Activated CD4-positive, alpha-beta T cell treated with anti-CD3 and anti-CD28 coated beads, Interleukin-2, amount 50 U/mL, for 48 hours (primary cell): ENCODE measurements around the gene MCAT.

Source experiments
- DNase-seq, 2 experiments: peaks; one replicate each; pipeline ENCODE4 v3.0.0-alpha.2; 2020

The MCAT gene

DNA sequence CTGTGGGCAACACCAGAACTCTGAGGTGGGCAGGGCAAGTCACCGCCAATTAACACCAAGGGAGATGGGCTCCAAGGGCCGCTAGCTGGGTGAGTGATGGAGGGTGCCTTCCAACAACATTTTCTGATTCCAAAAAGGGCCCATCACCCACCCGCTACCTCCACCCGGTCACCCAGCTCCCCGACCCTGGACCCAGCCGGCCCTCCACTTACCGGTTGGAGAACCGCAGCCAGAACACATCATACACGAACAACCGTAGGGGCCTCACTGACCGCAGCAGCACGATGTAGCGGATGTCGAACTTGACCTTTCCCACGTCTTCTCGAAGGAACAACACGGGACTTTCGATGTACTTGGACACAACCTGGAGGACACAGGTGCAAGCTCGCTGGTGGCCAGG is 29.0 kb upstream of the MCAT start:
- DNase-seq, result no peak

DNA sequence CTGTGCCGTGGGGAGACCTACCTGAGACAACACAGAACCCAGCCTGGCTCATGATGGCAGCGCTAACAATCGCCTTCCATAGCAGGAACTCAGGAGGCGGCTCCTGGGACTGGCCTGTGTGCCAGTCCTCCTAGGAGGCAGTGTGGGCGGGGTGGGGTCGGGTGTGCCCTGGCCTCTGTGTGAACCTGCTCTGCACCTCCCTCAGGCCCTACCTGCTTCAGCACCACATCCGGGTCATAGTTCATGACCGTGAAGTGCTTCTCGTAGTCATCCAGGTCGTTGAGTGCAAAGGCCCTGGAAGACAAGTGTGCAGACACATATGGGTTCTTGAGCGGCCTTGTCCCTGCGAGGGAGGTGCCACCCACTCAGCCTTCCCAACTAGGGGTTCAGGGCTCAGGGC is 28.4 kb upstream of the MCAT start:
- DNase-seq, result no peak

DNA sequence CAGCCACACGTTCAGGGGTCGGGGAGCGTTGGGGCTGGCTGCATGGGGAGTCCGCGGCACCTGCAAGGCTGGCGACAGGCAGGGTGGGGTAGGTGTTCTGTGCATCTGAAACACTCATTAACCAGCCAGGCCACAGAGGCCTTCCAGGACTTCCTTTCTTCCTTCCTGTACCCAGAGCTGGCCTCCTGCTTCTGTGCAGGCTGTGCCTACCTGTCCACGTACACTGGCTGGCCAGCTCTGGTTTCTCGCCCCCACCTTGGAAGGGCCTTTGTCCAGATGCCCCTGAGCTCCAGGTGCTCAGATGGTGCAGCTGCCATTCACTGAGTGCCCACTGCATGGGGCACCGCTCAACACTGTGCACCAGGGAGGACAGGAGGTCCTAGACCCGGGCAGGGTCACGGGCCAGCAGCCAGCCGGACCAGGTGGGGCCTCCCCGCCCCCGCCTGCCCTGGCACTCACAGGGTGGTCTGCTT is 27.9 kb upstream of the MCAT start:
- DNase-seq, result no peak

DNA sequence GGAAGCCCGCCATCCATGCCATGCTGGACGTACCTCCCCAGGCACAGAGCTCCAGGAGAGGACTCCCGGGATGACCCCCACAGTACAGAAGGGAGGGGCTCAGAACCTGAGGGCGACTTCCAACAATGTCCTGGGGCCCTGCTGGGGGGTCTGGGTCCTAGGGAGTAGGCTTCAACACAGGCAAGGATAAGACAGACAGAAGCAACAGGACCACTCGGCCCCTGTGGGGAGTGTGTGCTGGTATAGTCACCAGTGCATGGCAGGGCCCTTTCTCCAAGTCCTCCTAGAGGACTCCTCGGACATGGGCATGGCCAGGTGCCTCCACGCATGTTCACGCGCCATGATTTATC is 26.9 kb upstream of the MCAT start:
- DNase-seq, result no peak

DNA sequence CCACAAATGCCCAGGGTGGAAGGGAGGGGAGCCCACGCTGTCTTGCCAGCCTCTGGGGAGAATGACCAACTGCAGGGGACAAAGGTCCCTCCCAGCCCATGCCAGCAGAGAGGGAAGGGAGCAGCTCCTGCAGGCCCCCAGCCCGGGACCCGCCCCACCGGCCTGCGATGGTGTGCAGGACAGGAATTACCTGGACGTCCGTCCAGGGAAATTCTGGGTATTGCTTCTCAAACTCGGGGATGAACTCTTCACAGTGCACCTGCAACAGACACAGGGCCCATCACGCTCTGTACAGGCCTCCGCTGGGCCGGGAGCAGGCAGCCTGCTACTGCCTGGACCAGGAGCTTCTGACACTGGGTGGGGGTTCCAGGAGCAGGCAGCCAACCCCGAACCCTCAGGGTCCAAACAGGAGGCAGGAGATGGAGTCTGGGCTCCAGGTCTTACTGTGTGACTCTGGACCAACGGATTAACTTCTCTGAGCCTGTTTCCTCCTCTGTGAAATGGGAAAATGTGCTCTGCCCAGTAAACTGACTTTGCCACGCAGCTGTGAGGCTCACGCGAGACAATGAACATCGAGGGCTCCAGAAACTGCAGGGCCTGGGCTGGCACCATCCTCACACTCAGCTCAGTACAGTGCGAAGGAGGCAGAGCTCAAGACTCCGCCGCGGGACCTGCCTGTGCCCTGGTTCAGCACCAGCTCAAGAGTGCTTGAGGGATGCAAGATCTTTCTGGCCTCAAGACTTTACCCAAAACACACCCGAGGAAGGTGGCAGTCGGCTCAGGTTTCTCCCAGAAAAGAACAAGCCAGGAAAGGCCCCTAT is 26.3 kb upstream of the MCAT start:
- no peak for DNase-seq

DNA sequence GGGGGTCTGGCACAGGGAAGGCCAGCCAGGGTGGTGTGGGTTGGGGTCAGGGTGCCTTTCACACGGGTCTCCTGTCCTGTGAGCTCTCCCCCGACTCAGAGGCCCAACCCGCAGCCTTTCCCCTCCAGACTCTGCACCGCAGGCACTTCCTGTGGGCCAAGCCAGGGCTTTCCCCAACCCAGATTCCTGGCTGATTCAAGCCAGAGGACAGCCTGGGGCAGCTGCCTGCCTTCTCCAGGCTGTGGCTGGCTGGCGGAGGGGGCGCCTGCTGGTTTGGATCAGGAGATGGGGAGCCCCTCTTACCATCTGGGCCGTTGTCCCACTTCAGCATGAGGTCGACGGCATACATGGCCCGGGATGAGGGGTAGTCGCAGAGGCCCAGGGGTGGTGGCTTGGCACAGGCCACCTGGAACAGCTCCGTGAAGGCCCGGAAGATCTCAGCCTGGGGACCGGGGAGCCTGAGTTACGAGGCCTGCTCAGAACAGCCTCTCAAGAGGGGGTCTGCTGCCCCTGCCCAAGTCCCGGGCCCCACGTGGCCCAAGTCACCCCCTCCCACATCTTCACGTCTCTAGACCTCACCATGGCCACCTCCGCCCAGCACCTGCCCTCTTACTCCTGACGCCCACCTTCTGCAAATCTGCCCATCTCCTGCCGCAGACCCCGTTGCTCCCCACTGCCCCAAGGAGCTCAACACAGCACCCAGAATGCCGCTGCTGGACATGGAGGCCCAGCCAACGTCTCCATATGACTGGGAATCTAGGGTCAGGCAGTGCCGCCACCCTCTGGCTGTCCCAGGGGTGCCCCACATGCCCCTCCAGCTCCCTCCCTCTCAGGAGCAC is 25.5 kb upstream of the MCAT start:
- DNase-seq, result no peak

DNA sequence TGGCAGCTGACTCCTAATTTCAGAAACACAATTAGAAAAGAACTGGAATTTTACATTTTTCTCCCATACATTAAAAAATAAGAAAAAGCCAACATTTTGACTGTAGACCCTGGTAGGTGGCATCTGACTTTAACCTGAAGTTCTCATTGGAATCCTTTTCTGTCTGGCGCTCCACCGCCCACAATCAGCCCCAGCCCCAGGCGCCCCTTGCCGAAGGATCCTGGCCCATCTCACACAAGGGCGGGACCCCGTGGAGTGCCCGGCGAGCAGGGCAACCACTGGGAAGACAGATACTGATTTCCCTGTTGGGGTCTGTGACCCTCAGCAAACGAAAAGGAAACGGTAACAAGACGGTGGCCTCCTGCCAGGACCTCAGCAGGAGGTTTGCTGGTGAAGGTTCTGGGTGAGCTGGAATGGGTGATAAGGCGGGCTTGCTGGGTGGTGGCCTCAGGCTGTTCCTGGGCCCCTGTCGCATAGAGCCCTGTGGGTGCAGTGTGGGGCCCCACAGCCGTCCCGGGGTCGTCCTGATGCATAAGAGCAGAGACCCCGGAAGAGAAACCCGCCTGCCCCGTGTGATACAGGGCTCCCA is 23.9 kb upstream of the MCAT start:
- DNase-seq, result no peak

DNA sequence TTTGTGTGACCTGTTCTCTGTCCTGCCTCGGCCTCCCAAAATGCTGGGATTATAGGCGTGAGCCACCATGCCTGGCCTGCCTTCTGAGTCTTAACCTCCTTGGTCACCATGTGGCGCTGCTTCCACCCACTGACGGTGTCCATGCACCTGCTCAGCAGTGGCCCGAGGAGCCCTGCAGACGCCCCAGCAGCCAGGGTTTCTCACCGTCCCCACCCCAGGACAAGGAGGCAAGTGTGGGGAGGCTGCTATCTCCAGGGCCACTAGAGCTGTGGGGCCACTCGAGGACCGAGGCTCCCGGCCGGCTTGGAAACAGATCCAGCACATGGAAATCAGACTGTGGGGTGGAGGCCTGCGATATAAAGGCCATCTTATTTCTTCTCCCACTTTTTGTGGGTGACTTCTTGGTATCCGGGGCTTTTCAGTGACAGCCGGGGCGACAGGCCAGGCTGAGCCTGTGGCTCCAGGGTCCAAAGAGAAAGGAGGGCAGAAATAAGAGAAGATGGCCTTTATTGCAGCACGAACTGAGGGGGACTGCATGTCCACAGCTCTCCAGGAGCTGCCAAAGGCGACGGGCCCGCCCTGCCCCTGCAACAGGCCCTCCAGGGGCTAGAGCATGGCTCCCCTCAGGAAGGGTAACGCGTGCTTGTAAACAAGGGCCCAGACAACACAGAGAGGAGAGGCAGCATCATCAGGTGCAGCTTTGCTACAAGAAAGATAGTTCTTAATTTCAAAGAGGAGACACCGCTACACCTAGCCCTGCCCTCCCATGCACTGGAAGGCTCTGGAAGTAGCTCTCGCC is 23.1 kb upstream of the MCAT start:
- DNase-seq, result no peak

DNA sequence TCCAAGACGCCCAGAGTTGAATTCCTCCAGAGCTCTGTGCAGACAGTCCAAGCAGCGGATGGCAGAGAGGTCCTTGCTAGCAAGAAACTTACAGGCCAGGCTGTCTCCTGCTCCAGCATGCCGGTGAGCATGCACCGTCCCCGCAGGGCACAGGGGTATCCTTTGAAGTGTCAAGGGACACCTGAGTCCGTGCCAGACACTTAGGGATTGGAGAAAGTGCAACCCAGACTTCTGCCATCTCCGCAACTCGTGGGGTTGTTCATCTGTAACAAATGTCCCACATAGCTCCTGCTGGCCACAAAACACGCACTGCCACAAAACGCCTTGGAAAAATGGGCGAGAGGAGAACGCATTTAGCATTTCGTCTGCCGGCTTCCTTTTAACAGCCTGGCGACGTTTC is 21.4 kb upstream of the MCAT start:
- no peak for DNase-seq

DNA sequence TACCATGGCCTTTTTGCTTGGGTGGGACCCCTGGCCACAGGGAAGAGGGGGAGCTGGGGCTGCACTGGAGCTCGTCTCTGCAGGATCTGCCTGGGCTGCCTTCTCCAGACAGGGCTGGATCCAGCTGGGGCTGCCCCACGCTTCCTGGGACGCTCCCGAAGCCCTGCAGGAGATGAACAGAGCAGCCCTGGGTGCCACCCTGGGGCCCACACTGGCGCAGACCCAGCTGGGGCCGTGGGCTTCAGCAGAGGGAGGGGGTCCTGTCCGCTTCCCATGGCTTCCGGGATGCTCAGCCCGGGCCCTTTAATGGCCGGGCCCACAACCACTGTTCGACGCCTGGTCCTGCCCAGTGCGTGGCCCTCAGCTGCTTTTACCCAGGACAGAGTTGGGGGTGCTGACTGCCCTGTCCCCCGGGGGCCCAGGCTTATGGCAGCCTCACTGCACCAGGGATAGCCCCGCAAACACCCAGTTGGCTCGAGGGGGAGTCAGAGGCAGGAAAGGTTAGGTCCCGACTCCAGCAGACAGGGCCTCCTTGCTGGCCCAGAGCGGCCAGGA is 20.1 kb upstream of the MCAT start:
- no peak for DNase-seq

DNA sequence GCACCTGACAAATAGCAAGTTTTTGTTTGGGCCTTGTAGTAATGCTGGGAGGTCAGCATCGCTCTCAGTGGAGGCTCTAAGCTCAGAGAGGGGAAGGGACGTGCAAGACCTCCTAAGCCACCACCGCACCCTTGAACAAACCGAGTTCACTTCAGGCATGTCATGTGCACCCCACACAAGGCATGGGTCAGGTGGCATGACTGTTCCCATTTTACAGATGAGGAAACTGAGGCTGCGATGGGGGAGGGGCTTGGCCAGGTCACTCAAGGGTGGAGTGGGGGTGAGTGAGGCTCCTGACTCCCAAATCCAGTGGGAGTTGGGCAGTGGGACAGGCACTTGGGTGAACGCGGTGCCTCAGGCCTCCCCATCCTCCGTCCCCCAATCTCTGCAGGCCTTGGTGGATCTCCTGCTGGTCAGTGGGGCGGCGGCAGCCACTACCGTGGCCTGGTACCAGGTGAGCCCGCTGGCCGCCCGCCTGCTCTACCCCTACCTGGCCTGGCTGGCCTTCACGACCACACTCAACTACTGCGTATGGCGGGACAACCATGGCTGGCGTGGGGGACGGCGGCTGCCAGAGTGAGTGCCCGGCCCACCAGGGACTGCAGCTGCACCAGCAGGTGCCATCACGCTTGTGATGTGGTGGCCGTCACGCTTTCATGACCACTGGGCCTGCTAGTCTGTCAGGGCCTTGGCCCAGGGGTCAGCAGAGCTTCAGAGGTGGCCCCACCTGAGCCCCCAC is 19.4 kb upstream of the MCAT start:
- no peak for DNase-seq

DNA sequence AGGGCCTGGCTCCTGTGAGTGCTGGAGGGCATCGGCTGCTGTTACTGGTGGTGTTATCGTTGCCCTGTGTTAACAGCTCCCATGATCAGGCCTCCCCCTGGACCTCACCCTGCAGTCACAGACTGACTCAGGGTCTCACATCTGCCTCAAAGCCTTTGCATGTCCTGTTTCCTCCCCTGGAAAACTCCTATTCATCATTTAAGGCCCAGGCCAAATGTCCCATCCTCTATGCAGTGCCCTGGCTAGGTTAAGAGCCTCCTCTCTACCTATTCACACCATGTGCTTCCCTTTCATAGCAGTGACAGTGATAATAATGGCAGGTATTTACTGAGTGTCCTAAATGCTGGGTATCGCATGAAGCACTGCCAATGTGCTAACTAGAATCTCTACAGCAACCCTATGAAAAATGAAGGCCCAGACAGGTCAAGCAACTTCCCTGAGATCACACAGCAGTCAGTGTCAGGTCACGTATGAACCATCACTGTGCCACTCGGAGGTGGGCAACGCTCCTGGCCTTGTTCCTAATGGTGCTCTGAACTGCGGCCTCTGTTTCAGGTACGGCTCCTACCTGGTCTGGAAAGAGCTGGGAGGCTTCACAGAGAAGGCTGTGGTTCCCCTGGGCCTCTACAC is 17.4 kb upstream of the MCAT start:
- no peak for DNase-seq

DNA sequence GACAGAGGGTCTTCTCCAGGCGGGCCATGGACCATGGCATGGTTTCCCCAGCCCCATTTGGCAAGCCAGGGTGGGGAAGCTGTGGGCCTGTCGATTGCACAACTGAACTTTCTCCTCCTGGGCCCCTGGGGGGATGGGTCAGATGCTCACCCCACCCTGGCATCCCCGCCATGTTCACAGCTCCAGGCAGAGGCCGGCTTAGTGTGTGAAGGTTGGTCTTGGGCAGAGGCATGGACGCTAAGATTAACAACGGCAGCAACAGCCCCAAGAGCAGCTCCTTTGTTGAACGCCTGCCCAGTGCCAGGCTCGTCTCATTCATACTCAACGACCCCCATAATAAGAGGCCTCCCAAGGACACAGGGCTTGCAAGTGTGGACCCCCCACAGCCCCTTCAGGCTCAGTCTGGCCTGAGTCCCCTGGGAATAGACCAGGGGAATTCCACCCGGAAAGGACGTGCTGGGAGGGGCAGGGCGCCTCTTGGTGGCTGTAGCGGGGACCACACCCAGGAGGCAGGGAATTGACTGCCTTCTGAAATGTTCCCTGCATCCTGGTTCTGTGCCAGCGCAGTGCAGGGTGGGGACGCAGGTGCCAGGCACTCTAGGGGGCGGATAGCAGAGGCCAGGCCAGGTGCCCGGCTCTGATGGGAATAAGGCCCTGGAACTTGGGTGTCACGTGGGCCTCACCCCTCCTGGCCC is 16.4 kb upstream of the MCAT start:
- no peak for DNase-seq

DNA sequence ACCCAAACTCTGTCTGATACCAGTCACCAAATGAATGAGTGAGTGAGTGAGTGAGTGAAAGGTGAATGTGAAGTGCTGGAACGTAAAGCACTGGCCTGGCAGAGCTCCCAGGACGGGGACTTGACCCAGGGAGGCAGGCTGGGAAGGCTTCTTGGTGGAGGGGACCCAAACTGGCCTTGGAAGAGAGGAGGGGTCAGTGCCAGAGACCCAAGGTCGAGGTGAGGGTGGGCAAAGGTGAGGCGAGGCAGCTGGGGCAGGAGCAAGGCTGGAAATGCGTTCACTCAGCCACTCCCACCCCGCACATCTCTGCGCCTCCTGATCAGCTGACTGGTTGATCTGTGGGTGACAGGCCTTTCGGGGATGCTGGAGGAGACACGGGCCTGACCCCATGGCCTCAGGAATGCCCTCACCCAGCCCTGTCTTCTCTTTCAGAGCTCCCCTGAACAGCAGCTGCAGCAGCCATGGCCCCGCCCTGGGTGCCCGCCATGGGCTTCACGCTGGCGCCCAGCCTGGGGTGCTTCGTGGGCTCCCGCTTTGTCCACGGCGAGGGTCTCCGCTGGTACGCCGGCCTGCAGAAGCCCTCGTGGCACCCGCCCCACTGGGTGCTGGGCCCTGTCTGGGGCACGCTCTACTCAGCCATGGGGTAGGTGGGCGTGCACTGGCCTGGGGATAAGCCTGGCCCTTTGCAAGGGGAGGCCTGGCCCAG is 15.7 kb upstream of the MCAT start:
- DNase-seq, result no peak

DNA sequence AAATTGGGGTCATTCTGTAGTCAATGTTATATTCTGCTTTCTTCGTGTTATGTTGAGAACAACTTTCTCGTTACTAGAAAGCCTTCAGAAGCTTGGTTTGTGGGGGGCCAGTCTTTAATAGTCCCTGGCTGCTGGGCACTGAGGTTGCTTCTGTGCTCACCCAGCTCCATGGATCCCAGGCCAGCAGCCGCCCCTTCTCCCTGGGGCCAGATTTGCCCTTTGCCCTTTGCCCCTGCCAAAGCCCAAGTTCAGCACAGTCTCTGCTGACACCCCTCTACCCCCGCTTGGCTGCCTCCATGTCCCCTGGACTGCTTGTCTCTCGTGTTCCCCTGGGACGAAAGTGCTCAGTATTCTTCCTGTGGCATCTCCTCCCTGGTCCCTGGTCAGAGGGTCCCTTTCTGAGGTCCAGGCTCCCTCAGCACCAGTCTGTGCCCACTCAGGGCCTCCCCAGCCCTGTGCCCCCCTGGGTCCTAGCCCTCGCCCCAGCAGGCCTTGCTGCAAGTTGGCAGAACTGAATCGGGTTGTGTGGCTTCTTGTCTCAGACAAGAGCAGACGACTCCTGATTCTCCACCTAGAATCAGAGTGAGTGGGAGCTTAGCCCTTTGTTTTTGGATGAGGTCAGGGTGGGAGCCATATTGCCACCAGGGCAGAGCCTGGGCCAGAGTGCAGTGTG is 14.8 kb upstream of the MCAT start:
- no peak for DNase-seq

DNA sequence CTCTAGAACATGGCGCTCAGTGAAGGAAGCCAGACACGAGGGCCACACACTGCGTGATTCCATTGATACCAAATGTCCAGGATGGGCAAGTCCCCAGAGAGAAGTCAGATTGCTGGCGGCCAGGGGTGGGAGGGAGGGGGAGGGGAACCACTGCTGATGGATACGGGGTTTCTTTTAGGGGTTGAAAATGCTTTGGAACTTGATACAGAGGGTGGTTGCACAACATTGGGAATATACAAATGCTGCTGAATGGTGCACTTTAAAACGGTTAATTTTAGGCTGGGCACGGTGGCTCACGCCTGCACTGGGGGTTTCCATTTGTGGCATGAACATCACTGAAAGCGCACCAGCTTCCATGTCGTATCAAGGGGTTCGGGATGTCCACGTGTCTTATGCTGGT is 13.2 kb upstream of the MCAT start:
- no peak for DNase-seq

DNA sequence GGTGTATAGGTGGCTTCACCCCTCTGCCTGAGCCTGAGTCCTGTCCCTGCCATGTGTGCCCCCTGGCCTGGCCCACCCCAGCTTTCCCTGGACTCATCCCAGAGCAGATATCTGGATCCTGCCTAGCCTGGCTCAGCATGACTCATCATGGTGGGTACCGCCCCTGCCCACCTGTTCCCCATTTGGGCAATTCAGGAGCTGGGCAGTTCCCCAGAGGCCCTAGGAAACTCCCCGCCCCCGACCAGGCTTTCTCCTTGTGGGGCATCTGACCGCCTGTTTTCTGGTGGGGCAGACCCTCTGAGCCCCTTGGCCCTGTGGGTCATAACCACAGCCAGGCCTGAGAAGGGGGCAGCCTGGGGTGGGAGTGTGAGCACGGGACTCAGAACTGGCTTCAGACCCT is 12.6 kb upstream of the MCAT start:
- no peak for DNase-seq

DNA sequence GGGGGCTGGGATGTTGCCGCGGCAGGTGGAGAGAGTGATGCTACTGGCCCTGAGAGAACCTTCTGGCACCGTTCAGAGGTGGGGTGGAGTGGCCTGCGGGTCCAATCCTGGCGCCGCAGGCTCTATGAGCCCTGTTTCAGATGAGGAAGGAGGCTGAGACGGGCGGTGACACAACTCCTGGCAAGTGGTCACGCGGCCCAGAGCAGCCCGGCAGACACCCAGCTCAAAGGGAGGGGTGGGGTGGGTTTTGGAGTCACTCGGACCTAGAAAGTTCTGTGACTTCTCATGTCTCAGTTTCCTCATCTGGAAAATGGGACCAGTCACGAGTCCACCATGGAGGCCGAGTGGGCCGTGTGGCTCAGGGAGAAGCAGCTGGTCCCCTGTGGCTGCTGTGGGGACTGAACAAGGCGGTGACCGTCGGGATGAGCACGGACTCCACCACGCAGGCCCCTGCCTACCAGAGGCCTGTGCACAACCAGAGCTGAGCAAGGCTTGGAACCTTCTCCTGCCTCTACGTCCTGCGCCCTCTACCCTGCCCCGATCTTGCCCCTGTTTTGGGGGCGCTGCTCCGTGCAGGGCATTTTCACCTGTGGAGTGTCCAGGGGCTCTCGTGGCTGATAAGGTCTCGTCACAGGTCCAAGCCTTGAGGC is 11.8 kb upstream of the MCAT start:
- DNase-seq, result no peak

DNA sequence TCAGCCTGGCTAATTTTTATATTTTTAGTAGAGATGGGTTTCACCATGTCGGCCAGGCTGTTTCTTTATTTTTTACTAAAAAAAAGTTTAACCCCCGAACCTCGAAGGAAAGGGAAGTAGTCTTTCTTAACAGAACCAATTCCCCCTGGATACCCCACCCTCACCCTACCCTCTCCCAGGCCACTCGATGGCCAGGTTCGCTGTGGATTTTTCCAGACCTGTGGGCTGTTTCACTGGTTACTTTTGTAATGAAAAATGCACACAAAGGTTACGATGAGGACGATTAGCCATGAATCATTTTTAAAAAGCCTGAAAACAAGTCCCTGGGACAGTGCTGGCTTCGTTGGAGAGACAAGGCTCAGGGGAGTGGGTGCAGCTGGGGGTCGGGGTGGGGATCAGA is 10.7 kb upstream of the MCAT start:
- DNase-seq, result no peak
